ENCODE data around the gene ATXN7. TPM values are rescaled to one million over a fixed set of nuclear protein-coding genes. Genes with fewer than 3 reads are reported as not detected.
A peak's percentile ranks its signal among the peaks of the same experiment; 100 is the strongest.

ATXN7 gene
- total and polyA plus RNA-seq, 2 of the 13 experiments (the other 11 are each of a cell fraction or from before 2014, with no cell fraction given), result 13.8 to 20.0 TPM

DNA sequence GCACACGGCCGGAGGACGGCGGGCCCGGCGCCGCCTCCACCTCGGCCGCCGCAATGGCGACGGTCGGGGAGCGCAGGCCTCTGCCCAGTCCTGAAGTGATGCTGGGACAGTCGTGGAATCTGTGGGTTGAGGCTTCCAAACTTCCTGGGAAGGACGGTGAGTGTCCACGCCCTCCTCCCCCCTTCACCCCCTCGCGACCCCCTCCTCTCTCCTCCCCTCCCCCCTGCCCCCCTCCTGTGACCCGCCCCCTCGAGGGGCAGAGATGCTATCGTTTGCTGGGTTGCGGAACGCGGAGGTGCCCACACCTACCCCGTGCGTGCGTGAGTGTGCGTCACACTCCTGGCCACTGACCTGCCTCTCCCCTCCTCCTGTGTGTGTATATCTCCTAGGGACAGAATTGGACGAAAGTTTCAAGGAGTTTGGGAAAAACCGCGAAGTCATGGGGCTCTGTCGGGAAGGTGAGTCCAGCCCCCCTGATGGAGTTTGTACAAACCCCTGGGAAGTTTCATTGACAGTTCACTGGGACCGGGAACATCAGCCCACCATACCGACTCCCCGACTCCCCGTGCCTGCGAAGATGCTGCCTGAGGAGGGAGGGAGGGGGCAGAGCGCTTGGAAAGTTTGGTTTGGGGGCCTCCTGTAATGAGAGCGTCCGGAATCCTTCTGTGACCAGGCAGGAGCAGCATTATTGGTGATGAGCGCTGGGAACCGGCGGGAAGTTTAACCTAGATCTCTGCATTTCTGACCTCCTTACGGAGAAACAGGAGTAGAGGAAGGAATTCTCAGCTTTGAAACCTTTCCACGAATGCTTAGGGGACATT, 49.3 kb downstream of the ATXN7 start (continued):
- TF ChIP-seq, protein P1, sequence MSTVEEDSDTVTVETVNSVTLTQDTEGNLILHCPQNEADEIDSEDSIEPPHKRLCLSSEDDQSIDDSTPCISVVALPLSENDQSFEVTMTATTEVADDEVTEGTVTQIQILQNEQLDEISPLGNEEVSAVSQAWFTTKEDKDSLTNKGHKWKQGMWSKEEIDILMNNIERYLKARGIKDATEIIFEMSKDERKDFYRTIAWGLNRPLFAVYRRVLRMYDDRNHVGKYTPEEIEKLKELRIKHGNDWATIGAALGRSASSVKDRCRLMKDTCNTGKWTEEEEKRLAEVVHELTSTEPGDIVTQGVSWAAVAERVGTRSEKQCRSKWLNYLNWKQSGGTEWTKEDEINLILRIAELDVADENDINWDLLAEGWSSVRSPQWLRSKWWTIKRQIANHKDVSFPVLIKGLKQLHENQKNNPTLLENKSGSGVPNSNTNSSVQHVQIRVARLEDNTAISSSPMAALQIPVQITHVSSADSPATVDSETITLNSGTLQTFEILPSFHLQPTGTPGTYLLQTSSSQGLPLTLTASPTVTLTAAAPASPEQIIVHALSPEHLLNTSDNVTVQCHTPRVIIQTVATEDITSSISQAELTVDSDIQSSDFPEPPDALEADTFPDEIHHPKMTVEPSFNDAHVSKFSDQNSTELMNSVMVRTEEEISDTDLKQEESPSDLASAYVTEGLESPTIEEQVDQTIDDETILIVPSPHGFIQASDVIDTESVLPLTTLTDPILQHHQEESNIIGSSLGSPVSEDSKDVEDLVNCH (CRISPR knock-in tag; IDR thresholded peaks at IDR 0.05), result no peak
- TF ChIP-seq, protein P2, sequence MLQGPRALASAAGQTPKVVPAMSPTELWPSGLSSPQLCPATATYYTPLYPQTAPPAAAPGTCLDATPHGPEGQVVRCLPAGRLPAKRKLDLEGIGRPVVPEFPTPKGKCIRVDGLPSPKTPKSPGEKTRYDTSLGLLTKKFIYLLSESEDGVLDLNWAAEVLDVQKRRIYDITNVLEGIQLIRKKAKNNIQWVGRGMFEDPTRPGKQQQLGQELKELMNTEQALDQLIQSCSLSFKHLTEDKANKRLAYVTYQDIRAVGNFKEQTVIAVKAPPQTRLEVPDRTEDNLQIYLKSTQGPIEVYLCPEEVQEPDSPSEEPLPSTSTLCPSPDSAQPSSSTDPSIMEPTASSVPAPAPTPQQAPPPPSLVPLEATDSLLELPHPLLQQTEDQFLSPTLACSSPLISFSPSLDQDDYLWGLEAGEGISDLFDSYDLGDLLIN (CRISPR knock-in tag; IDR thresholded peaks at IDR 0.05; ENCODE audit: borderline replicate concordance), result no peak
- TF ChIP-seq ZNF547 (CRISPR knock-in tag; IDR thresholded peaks at IDR 0.05) (no peak), ARNT2 (CRISPR knock-in tag; IDR thresholded peaks at IDR 0.05; ENCODE audit: low read depth) (0 out of 2 replicates have a peak, but pooled peaks have one; percentile 28)

DNA sequence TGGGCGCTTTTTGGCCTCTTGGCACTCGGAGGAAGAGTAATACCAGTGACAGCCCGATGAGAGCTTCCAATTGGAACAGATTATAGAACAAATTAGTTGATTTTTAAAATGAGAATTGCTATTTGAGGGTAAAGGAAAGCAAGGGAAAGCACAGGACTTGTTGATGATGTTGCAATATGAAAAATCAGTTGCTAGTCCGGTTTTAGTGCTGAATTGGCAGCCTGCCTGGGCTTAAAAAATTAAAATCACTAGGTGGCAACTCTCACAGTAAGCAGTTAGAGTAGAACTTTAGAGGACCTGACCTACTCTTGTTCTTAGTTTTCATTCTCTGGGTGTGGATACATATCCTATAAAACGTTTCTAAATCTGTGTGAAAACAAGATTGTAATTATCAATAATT, 50.6 kb downstream of the ATXN7 start:
- peaks cover 31% of the 10 kb centered on the region for H3K79me2 ChIP-seq (ENCODE audit: insufficient read depth, low read length)
- H3K9me3 ChIP-seq (ENCODE audit: low read length), result no peaks in the 10 kb centered on the region
- POLR2A ChIA-PET, result no interaction called here

More for the DNA sequence above, 50.6 kb downstream of the ATXN7 start:
- intact Hi-C loops (cut with micrococcal nuclease; ENCODE audit: unreplicated experiment) (loop anchor here (5.0 kb wide), 1 partner anchor 48 kb away; no protein-coding TSS in a partner anchor), in situ Hi-C loops (cut with HindIII; ENCODE audit: extremely low pct_ligation_motif_present, low pct_unique_long_range_greater_than_20kb) (loop anchor here (5.0 to 10.0 kb wide), 2 partner anchors 50 to 78 kb away; partner anchors contain the start of genes ATXN7 and THOC7)
- Histone ChIP-seq H3K27me3 (ENCODE audit: control insufficient read depth in 1 of 2, insufficient read depth in 2 of 2, low read length in 2 of 2) (no peaks in the 10 kb centered on the region), H3K4me2 (ENCODE audit: low read depth, low read length) (peak overlapping the region; percentile 92), H3K4me1 (ENCODE audit: insufficient read depth, low read length) (peaks cover 36% of the 10 kb centered on the region), H2AFZ (ENCODE audit: low read length) (no peak overlapping the region), H3K36me3 (replicated peaks in 1 of 2; ENCODE audit: control insufficient read depth in 1 of 2, insufficient read depth in 2 of 2, low read length in 2 of 2) (peaks cover 9 to 18% of the 10 kb centered on the region in 2 experiments; a peak in 4 of 5 replicates), H3K4me3 (replicated peaks in 1 of 3; ENCODE audit: insufficient read depth in 1 of 3, low read depth in 2 of 3, low read length in 3 of 3) (peak overlapping the region in 1 of 3 experiments; percentile 61; a peak in 1 of 6 replicates), H4K20me1 (ENCODE audit: insufficient read depth, low read length) (no peaks in the 10 kb centered on the region), H3K9ac (ENCODE audit: insufficient read depth, low read depth, low read length) (peak overlapping the region; percentile 62; the same call in 1 of the 2 replicates), H3K27ac (ENCODE audit: extremely low read length, insufficient read depth, low read length) (peak overlapping the region; percentile 98)
- BruUV-seq (replicated peaks), result no TSS peak
- WGBS (ENCODE audit: low lambda C conversion rate), result 78% methylated on average over 5 of the region's 5 CpGs
- TF ChIP-seq NFATC3 (CRISPR knock-in tag; IDR thresholded peaks at IDR 0.05) (no peak), CEBPB (IDR thresholded peaks at IDR 0.05; ENCODE audit: borderline replicate concordance, low read depth, low read length) (peak; percentile 54; the same call in 1 of the 2 replicates), HDAC2 (CRISPR knock-in tag; IDR thresholded peaks at IDR 0.05) (no peak), MAFF (IDR thresholded peaks at IDR 0.05; ENCODE audit: low read depth, low read length) (0 out of 2 replicates have a peak, but pooled peaks have one; percentile 27), HOXA3 (CRISPR knock-in tag; IDR thresholded peaks at IDR 0.05) (no peak), ELF3 (CRISPR knock-in tag; IDR thresholded peaks at IDR 0.05) (no peak), MAFK (conservative IDR thresholded peaks at IDR 0.05 in 1 of 2, IDR thresholded peaks at IDR 0.05 in 1 of 2; ENCODE audit: low read length in 2 of 2) (peak in 1 of 2 experiments; percentile 28; a peak in 1 of 4 replicates)
- CTCF ChIA-PET (ENCODE audit: low intra/inter-chr PET ratio, low total read pairs), result no interaction called here
- no peak for DNase-seq (ENCODE audit: low spot score)
- FAIRE-seq, result no peak
- ATAC-seq, result no peak

All from HepG2 (cell line).